ENCODE measurements around the gene RAET1G.
"Not testable (repeated sequence)": the region's sequence is repeated elsewhere in the genome, so short reads cannot be mapped to it uniquely, and the experiment has no call there.

DNA sequence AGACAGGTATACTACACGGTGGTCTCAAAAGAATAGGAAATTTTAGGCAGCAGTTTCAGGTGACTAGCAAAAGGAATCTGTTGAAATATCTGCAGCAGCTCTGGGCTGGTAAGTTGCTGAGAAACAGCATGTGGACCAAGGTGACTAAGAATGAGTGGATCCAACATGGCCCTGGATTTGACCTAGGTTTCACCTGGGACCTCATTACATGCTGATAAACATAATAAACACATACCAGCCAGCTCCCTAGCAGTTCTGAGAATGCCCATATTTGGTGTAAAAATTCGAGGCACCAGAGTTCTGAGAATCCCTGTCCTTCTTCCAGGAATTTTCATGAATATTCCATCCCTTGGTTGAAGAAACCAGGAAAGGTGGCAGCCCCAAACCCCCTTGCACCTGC, 30.5 kb upstream of the RAET1G start:
- TF ChIP-seq, protein P1, sequence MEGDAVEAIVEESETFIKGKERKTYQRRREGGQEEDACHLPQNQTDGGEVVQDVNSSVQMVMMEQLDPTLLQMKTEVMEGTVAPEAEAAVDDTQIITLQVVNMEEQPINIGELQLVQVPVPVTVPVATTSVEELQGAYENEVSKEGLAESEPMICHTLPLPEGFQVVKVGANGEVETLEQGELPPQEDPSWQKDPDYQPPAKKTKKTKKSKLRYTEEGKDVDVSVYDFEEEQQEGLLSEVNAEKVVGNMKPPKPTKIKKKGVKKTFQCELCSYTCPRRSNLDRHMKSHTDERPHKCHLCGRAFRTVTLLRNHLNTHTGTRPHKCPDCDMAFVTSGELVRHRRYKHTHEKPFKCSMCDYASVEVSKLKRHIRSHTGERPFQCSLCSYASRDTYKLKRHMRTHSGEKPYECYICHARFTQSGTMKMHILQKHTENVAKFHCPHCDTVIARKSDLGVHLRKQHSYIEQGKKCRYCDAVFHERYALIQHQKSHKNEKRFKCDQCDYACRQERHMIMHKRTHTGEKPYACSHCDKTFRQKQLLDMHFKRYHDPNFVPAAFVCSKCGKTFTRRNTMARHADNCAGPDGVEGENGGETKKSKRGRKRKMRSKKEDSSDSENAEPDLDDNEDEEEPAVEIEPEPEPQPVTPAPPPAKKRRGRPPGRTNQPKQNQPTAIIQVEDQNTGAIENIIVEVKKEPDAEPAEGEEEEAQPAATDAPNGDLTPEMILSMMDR (IDR thresholded peaks at IDR 0.05): not testable (repeated sequence)
- TF ChIP-seq POLR2AphosphoS5 (IDR thresholded peaks at IDR 0.05; ENCODE audit: insufficient read depth in 1 of 2, low read depth in 1 of 2): not testable (repeated sequence)
